Colonic mucosa (tissue), 4 donors: Measurements from ENCODE around the gene OR5D16. TPM values are rescaled to one million over a fixed set of nuclear protein-coding genes. Genes with fewer than 3 reads are reported as not detected.

Experiments used
- DNase-seq: peaks from one replicate; pipeline ENCODE4 v3.0.0-alpha.2; 2020
- H3K27ac ChIP-seq: fragments of 200-600 bp; one replicate; pipeline ENCODE4 v1.8.0; 2021
- H3K27me3 ChIP-seq: fragments of 200-600 bp; one replicate; pipeline ENCODE4 v1.8.0; 2021
- H3K36me3 ChIP-seq: fragments of 200-600 bp; one replicate; pipeline ENCODE4 v1.8.0; 2021
- H3K4me1 ChIP-seq: fragments of 200-600 bp; one replicate; pipeline ENCODE4 v1.8.0; 2021; ENCODE audit warnings: mild to moderate bottlenecking
- H3K4me3 ChIP-seq: fragments of 200-600 bp; one replicate; pipeline ENCODE4 v1.8.0; 2021
- H3K9ac ChIP-seq, 2 donors: one replicate each; pipeline ENCODE4 v1.7.0; 2013; ENCODE audit warnings: control low read depth in 2 of 2, low read depth in 2 of 2, low read length in 2 of 2
- H3K9me3 ChIP-seq: fragments of 200-600 bp; one replicate; pipeline ENCODE4 v1.8.0; 2021
- intact Hi-C: fragments of 100-400 bp; cut with DNase I; formaldehyde crosslinking; loops from one replicate; pipeline ENCODE4 v1.14.1; 2022
- total RNA-seq, 2 donors: library from RNA; stranded (reverse); fragmentation: NEBNext Ultra II Directional in 1 of 2; extraction: Animal tissue kit (Norgen Biotek cat#: 25700) in 1 of 2; gene quantifications; one replicate each; pipeline ENCODE4 v1.2.1, GENCODE V29; 2021
- TF ChIP-seq, protein P1 (sequence below): fragments of 200-600 bp; IDR thresholded peaks from one replicate; pipeline ENCODE4 v1.8.0; 2022; ENCODE audit warnings: antibody characterized with exemption, mild to moderate bottlenecking
- donor health status: healthy.
- donor health status: DM: no; HTN: no; CAD: no.
- donor health status: DM: no; HTN: no; CAD: no.

Gene OR5D16
- total RNA-seq = not detected

GRCh38 chr11:55838452-55838851 lies at the start of gene OR5D16:
TSS of gene OR5D16 (plus strand) at chr11:55838752. CDS start at chr11:55838752, 0 bp downstream.
- intact Hi-C loops = no loop called here
- TF ChIP-seq, protein P1, sequence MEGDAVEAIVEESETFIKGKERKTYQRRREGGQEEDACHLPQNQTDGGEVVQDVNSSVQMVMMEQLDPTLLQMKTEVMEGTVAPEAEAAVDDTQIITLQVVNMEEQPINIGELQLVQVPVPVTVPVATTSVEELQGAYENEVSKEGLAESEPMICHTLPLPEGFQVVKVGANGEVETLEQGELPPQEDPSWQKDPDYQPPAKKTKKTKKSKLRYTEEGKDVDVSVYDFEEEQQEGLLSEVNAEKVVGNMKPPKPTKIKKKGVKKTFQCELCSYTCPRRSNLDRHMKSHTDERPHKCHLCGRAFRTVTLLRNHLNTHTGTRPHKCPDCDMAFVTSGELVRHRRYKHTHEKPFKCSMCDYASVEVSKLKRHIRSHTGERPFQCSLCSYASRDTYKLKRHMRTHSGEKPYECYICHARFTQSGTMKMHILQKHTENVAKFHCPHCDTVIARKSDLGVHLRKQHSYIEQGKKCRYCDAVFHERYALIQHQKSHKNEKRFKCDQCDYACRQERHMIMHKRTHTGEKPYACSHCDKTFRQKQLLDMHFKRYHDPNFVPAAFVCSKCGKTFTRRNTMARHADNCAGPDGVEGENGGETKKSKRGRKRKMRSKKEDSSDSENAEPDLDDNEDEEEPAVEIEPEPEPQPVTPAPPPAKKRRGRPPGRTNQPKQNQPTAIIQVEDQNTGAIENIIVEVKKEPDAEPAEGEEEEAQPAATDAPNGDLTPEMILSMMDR = no peak
- no peak within 1 kb of the TSS for H3K4me3 ChIP-seq
- H3K27me3 ChIP-seq = no peaks in the 10 kb centered on the region
- DNase-seq = no peak
- no peak within 1 kb of the TSS for H3K27ac ChIP-seq
- H3K4me1 ChIP-seq = no peaks in the 10 kb centered on the region
- no peaks in the 10 kb centered on the region for H3K36me3 ChIP-seq
- H3K9me3 ChIP-seq = no peaks in the 10 kb centered on the region
- H3K9ac ChIP-seq = no peak within 1 kb of the TSS

GRCh38 chr11:55791606-55792005 lies 46.9 kb upstream of the OR5D16 start:
- intact Hi-C loops = no loop called here
- H3K4me1 ChIP-seq = no peaks in the 10 kb centered on the region
- H3K9me3 ChIP-seq = no peaks in the 10 kb centered on the region
- H3K9ac ChIP-seq = no peak overlapping the region
- no peaks in the 10 kb centered on the region for H3K36me3 ChIP-seq
- no peak overlapping the region for H3K4me3 ChIP-seq
- H3K27ac ChIP-seq = no peak overlapping the region
- H3K27me3 ChIP-seq = no peaks in the 10 kb centered on the region
- DNase-seq = no peak
- TF ChIP-seq, protein P1 = no peak

- intact Hi-C loops = no loop called here
- TF ChIP-seq, protein P1 = no peak
These were observed 45.2 kb upstream of the OR5D16 start for GRCh38 chr11:55793321-55793720.

GRCh38 chr11:55795256-55795655 lies 43.3 kb upstream of the OR5D16 start, which contains the start of gene OR5D14:
TSS of gene OR5D14 (plus strand) at chr11:55795556. CDS start at chr11:55795556, 0 bp downstream.
- Histone ChIP-seq H3K27me3 (no peaks in the 10 kb centered on the region), H3K4me3 (no peak within 1 kb of the TSS), H3K27ac (no peak within 1 kb of the TSS), H3K9me3 (no peaks in the 10 kb centered on the region), H3K9ac (no peak within 1 kb of the TSS), H3K4me1 (no peaks in the 10 kb centered on the region), H3K36me3 (no peaks in the 10 kb centered on the region)
- DNase-seq = no peak
- TF ChIP-seq, protein P1 = no peak
- intact Hi-C loops = no loop called here

More at GRCh38 chr11:55793321-55793720, 45.2 kb upstream of the OR5D16 start:
- Histone ChIP-seq H3K9me3 (no peaks in the 10 kb centered on the region), H3K27me3 (no peaks in the 10 kb centered on the region), H3K36me3 (no peaks in the 10 kb centered on the region), H3K4me3 (no peak overlapping the region), H3K9ac (no peak overlapping the region), H3K27ac (no peak overlapping the region), H3K4me1 (no peaks in the 10 kb centered on the region)
- DNase-seq = no peak

DNA sequence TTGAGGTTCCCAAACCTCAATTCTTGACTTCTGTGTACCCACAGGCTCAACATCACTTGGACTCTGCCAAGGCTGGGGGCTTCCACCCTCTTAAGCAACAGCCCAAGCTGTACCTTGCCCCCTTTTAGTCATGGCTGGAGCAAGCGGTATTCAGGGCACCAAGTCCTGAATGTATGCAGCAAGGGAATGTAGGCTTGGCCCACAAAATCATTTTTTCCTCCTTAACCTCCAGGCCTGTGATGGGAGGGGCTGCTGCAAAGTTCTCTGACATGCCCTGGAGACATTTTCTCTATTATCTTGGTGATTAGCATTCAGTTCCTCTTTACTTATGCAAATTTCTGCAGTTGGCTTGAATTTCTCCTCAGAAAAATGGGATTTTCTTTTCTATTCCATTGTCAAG lies 32.3 kb upstream of the OR5D16 start:
- no peaks in the 10 kb centered on the region for H3K9me3 ChIP-seq
- H3K9ac ChIP-seq = no peak overlapping the region

More for the DNA sequence above, 32.3 kb upstream of the OR5D16 start:
- intact Hi-C loops = no loop called here
- H3K4me3 ChIP-seq = no peak overlapping the region
- no peaks in the 10 kb centered on the region for H3K36me3 ChIP-seq
- no peak for DNase-seq
- TF ChIP-seq, protein P1 = no peak
- H3K27ac ChIP-seq = no peak overlapping the region
- H3K4me1 ChIP-seq = no peaks in the 10 kb centered on the region
- H3K27me3 ChIP-seq = no peaks in the 10 kb centered on the region
